GM19025 (cell line): ENCODE data around the gene IGFBP2.
A peak's percentile ranks its signal among the peaks of the same experiment; 100 is the strongest.

Source experiments
- ATAC-seq: cut with Tn5 transposase; IDR thresholded peaks from one replicate; pipeline ENCODE4 v1.9.1; 2021; ENCODE audit warnings: mild to moderate bottlenecking, low read depth, moderate library complexity; ENCODE audit not compliant: unreplicated experiment

The IGFBP2 gene

DNA sequence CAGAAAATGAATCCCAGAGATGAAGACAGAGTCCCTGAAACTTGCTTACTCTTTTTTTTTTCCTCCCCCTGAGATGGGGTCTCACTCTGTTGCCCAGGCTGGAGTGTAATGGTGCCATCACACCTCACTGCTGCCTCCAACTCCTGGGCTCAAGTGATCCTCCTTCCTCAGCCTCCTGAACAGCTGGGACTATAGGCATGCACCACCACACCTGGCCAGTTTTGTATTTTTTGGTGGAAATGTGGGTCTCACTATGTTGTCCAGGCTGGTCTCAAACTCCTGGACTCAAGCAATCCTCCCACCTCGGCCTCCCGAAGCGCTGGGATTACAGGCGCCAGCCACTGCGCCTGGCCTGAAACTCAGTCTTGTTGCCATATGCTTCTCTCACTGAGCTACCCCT, 27.8 kb downstream of the IGFBP2 start:
- no peak for ATAC-seq

DNA sequence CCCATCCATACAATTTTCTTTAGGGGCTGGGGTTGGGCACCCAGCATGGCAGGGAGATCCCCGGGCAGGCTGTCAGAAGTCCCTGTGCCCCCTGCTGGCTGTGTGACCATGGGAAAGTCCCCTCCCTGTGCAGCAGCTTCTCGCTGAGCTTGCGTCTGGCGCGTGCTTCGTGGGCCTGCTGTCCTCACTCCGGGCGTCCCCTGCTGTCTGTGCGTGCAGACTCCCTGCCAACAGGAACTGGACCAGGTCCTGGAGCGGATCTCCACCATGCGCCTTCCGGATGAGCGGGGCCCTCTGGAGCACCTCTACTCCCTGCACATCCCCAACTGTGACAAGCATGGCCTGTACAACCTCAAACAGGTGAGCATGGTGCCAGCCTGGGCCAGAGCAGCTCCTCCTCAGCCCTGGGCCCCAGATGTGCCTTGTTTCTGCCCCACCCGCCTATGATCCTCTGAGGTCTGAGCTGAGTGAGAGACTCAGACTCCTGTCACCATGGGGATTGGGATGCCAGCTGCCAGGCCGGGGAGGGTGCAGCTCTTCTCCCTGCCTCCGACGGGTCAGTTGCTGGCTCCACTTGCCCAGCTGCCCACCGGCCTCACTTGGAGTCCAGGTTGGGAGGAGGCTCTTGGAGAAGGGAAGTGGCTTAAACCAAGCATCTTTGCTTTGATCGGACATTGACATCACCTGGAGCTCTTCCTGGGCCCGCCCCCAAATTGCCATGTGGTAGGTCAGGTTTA, 28.6 kb downstream of the IGFBP2 start:
- no peak for ATAC-seq

DNA sequence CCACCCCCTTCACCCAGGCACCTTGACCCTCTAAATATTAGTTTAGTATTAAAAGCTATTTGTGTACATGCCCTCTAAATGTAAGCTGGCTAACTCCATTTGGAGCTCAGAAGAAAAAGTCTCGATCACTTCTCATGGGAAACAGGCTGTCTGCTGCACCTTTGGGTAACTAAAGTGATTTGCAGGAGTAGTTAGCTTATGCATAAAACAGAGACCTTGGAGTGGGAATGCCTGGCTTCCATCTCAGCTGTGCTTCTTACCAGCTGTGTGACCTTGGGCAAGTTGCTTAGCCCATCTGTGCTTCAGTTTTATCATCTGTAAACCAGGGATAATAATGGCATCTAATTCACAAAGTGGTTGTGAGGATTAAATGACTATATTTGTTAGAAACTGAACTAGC, 29.9 kb downstream of the IGFBP2 start:
- no peak for ATAC-seq

DNA sequence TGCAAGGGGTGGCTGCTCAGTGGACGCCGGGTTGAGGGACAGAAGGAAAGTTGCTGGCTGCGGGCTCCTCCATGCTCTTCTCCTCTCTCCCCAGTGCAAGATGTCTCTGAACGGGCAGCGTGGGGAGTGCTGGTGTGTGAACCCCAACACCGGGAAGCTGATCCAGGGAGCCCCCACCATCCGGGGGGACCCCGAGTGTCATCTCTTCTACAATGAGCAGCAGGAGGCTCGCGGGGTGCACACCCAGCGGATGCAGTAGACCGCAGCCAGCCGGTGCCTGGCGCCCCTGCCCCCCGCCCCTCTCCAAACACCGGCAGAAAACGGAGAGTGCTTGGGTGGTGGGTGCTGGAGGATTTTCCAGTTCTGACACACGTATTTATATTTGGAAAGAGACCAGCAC, 30.6 kb downstream of the IGFBP2 start:
- ATAC-seq = no peak

DNA sequence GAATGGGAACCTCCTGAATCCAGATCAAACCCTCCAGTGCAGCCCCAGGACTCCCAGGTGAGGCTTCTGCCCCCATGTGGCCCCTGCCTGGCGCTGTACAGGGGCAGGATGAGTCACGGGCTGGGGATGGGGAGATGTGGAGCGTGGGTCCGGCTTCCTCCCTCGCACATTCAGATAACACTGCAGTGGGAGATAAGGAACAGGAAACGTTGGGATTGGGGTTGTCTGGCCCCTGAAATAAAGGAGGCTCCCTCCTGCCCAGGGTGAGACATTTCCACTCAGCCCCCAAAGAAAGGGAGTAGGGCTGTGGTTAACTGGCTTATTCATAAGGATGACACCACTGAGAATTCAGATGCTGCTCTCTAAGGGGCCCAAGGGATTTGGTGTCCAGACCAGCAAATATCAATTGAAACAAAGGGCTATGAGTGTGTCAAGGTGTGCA, 31.4 kb downstream of the IGFBP2 start:
- ATAC-seq = no peak

DNA sequence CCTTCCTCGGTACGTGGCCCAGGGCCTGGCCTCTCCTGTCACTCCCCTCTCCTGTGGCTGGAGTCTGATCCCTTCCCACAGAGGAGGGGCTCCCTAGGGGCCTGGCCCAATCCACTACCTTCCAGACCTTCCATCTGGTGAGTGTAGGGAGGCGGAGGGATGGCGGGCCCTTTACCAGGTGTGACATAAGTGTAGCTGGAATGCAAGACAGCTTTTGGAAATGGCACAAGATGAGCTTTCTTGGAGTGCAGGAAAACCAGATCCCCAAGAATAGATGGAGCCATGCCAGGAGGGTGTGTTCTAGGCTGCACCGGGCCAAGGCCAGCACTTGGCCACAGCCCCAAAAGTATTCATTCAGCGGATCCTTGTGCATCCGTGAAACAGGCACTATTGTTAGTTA, 32.0 kb downstream of the IGFBP2 start:
- no peak for ATAC-seq

DNA sequence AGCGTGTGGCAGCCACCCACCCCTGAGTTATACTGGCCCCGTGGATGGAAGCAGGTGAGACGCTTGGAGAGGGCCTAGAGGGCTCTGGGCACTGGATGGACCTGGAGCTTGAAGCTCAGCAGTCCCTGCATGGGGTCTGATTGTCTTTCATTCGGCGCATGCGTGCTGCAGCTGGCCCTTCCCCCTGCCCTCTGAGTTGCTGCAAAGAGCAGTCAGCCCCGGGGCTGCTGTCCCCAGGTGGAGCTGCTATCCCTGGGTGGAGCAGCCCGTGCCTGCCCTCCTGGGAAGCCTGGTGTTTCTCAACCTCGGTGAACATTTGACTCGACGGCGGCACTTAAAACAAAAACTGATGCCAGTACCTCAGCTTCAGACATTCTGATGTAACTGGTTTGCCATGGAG, 32.5 kb downstream of the IGFBP2 start:
- ATAC-seq = no peak

DNA sequence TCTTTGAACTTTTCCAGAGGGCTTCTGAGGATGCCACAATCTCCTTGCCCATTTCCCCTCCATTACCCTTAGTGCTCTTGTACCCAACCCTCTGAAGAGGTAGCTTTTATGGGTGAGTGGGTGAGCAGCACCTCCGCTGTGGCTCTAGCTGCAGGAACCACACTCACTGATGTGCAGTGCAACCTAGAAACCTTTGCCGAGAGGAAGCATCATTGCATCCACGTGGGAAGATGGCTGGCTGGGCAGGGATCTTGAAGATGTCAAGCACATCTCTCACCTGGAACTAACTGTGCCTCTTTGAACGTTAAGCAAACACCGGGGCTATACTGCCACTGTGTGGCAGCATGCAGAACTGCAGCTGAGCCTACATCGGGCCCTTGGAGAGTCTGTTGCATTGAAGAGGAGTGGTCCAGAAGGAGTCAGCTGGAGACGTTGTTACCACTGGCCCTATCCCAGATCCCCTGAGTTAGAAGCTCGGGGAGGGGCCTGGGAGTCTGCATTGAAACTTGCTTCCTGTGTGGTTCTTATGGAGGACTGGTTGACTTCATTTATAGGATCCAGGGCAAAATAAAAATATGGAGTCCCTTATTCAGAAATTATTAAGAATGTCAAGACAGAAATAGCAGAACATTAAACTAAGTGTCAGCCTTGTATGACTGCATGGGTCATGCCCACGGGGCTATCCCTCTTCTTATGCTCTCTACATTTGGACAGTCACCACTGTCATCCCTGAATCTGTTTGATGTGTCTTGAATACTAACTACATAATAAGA, 33.4 kb downstream of the IGFBP2 start:
- ATAC-seq = peak; percentile 68

DNA sequence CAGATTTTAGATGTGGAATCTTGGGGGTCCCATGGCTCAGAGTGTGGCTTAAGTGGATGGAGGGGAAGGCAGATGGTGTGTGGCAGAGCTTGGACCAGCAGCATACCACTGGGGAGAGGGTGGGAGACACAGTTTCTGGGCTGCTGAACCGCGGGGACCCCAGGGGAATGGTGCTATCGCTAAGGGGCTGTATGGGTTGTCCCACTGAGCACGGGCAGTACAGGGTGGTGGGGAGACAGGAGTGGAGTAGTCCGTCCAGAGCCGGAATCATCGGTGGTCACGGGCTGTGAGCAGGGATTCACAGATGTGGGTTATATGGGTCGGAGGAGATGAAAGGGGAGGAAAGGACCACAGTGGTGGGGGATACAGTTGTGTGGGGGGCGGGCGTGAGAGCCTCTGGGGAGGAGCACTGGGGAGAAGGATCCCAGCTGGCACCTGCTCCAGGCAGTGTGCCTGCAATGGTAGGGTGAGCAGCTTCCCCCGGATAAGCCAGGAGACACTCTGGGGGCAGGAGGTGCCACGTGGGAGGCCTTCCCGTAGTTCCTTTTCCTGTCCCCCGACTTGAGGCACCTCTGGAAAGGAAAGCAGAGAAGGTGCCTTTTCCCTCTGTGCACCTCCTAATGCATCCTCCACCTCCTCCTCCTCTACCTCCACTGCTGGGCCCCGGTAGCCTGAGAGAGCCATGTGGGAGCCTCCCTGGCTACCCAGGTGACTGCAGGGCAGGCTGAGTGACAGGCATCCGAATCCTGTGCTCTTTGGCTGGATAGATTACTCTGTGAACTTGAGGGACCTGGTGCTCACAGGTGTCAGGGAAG, 37.3 kb downstream of the IGFBP2 start:
- ATAC-seq = no peak

DNA sequence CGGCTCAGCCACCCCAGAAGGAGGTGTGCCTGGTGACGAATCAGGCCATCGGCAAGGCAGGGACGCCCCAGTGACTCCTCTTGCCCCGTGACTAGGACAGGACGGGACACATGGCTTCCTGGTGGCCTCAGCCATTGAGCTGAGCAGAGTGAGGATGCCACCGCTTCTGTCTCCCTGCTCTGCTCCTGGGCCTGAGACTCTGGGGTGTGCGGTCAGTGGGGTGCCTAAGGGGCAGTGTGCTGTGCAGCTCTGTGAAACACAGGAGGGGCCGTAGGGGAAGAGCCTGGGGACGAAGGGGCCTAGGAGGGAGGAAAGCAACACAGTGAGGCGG, 37.8 kb downstream of the IGFBP2 start:
- no peak for ATAC-seq

DNA sequence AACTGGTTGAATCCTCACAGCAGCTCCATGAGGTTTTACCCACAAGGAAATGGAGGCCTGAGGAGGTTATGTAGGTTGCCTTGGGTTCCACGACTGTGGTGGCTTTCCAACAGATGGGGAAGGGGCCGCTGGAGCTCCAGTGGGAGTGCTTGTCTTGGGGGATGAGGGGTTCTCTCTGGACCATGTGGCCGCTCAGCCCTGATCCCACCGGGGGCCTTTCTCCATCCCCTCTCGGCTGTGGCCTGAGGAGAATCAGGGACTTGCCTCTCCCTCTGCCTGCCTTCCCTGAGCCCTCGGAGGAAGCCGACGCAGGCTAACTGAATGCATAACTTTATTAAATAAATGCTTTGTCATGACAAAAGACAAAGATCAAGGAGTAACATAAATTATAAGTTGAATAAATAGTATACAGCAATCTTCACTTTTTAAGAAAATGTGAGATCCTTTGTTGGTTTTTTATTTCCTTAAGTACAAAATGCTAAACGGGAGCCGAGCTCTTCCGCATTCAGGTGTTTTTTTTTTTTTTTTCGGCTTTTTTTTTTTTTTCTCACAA, 38.6 kb downstream of the IGFBP2 start:
- ATAC-seq = no peak

DNA sequence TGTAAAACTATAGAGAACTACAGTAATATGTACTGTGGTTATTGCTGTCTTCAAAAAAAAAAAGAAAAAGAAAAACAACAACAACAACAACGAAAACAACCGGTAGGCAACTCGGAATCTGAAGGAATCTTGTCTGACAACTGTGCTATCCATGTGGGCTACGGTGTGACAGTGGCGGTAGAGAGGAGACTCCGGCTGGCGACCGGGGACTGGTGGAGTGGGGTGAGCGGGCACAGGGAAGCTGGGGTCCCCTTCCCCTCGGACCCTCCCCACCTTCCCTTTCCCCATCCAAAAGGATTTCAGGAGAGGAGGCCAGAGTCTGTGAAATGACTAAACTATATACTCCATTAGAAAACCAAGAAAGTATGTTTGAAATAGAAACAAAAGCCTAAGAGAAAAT, 39.2 kb downstream of the IGFBP2 start:
- no peak for ATAC-seq

DNA sequence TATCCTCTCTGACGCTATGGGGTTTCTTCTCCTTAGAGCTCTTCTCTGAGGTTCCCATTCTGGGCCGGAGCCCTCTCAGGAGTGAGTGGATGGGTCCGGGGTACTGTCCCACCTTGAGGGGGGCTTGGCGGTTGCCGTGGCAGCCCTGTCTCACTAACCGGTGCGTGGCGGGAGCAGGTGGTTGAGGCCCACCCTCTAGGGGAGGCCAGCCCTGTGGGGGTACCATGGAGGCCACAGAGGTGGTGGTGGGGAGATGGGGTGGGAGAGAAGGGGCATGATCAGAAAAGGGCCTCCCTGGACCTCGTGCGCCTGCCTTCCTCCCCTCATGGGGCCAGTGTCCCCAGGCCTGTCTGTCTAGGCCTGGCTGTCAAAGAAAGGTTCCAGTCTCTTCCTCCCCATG, 39.8 kb downstream of the IGFBP2 start:
- ATAC-seq = no peak

DNA sequence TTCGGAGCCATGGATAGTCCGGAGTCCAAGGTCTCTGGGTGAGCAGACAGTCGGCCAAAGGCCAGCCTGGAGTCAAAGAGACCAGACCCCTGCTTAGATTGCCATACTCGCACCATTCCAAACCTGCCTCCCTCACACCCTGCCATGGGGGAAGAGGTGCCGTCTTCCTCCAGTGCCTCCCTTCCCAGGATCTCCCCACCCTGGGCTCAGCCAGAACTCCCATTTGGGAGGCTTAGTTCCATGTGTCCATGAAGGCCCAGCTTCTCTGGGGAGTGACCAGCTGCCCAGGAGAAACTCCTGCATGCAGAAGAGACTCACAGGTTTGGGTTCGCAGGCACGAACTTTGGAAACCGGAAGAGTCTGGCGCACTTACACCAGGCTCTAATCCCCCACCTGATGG, 40.4 kb downstream of the IGFBP2 start:
- no peak for ATAC-seq

DNA sequence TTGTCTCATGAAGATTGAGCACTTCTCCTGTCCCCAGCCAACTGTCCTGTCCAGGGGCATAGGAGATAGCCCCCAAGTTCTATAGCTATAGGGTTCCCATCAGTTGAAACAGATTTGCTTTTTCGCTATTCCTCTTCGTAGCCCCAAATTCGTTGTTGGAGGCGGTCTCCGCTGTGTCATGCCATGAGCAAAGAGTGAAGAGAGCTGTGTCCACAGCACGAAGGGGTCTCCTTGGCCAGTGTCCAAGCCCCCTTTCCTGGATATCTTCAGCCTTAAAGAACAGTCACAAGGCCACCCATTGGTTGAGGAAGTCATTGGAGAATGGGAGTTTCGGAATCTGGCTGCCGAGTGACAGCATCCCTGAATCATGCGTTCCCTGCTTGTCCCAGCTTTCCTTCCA, 41.2 kb downstream of the IGFBP2 start:
- no peak for ATAC-seq

DNA sequence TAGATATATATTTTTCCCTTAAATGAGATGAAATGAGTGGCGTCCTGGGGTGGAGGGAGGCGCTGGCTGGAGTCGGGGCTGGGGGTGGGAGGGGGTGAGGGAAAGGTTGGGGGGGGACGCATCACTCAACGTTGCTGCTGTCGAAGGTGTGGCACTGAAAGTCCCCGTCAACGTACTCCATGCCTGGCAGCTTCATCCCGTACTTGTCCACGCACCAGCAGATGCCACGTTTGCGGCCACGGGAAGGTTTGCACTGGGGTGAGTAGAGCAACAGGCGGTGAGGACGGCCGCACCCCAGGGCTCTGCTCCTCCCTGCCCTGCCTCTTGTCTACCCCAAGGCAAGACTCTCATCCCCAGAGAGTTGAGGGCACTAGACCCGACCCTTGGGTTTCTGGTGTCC, 43.4 kb downstream of the IGFBP2 start:
- ATAC-seq = no peak

DNA sequence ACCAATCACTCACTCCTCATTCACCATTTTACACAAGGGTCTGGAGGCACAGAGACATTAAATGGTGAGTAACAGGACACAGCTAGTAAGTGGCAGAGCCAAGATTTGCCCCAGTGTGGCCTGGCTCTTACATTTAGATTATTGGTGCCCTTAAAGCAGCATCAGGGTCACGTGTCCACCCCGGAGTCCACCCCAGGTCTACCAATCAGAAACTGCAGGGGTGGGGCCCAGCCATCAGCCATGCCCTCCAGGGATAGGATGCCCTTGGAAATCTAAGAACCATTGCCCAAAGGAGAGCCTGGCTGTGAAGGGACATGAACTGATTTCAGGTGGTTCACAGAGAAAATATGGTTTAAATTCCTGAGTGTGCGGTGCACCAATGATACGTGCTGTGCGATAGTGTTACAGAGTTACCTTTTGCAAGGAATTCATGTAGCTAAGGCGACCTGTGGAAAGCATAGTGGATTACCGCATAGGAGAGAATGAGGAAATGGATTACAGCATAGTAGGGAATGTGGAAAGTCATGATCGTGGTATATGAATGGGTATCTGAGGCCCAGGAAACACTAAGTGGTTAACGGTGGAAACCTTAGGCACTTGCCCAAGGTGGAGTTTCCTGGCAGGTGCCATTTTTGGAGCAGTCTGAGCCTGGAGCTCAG, 44.3 kb downstream of the IGFBP2 start:
- ATAC-seq = no peak

DNA sequence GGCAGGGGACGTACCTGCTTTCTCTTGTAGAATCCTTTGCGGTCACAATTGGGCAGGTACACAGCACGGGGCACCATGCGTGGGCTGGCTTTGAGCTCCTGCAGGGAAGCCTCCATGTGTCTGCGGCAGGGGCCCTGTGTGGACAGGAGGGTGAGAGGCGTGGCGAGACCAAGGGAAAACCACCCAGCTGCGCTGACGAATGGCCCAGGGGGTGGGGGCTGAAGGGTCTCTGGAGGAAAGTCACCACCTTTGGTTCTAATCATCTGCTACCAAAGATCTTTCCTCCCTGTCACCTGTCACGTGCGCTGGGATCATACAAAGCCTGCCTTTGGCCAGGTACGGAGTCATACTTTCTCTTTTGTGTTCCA, 44.9 kb downstream of the IGFBP2 start:
- no peak for ATAC-seq

DNA sequence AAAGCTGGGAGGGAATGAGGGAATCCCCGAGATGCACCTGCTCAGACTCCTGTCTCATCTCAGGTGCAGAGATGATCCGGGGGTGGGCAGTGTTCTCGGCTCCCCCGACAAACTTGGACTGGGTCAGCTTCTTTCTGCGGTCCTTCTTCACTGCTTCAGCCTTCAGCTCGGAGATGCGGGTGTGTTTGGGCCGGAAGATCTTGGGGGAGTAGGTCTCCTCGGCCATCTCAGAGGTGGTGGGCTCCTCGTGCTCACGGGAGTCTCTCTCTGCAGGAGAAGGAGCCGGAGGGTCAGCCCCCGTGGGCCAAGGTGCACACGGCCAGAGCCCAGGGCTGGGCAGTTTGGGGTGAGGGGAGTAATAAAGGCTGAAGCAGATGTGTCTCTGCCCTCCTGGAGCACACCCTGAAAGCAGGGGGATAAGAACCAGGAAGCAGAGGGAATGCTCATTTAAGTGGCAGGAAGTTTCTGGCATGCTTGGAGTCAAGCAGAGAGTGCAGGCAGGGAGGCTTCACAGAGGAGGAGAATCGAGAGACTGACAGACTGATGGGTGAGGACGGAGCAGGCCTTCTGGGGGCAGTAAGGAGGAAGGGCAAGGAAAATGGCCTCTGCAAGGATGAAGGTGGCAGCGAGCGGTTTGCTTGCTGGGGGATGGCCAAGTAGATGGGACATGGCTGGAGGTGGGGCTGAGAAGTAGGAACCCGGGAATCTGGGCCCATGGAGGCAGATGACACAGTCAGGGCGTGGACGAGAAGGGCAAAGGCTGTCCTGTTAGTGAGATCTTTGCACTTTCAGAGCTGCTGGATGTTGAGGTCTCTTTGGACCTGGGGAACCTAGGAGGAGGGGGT, 45.8 kb downstream of the IGFBP2 start:
- ATAC-seq = no peak

DNA sequence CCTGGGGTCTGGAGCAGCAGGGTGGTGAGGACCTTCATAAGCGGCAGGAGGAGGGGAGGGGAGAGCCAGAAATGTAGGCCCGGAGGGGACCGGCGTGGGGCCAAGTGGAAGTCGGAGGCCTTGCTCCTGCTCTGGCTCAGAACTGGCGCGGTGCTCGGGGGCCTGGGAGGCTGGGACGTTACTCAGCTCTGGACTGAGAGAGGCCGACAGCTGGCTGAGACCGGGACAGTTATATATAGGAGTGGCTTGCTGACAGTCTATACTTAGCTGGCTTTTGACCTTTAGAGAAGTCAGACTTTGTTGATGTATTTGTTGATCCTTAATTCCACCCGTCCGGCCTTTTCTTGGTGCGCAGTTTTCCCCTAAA, 46.4 kb downstream of the IGFBP2 start:
- no peak for ATAC-seq
